ENCODE data around the gene IQSEC2. TPM values are rescaled to one million over a fixed set of nuclear protein-coding genes. Genes with fewer than 3 reads are reported as not detected.
A peak's percentile ranks its signal among the peaks of the same experiment; 100 is the strongest.

The IQSEC2 gene
- total RNA-seq, 1 donor = 3.6 TPM

GRCh38 chrX:53269536-53270107 is 11.8 kb downstream of the IQSEC2 start:
- no peak for TF ChIP-seq CTCF (IDR thresholded peaks at IDR 0.05; ENCODE audit: insufficient read depth, low read length)
- H3K4me3 ChIP-seq (ENCODE audit: low read depth, low read length) = no peak overlapping the region
- no peak for DNase-seq (ENCODE audit: low read depth)

GRCh38 chrX:53268173-53268572 is 13.2 kb downstream of the IQSEC2 start:
- no peak for TF ChIP-seq CTCF (IDR thresholded peaks at IDR 0.05; ENCODE audit: insufficient read depth, low read length)
- no peak overlapping the region for H3K4me3 ChIP-seq (ENCODE audit: low read depth, low read length)
- DNase-seq (ENCODE audit: low read depth) = no peak

GRCh38 chrX:53266914-53267313 is 14.5 kb downstream of the IQSEC2 start:
- DNase-seq (ENCODE audit: low read depth) = no peak
- H3K4me3 ChIP-seq (ENCODE audit: low read depth, low read length) = no peak overlapping the region
- TF ChIP-seq CTCF (IDR thresholded peaks at IDR 0.05; ENCODE audit: insufficient read depth, low read length) = no peak

GRCh38 chrX:53265771-53266574 is 15.4 kb downstream of the IQSEC2 start:
- no peak overlapping the region for H3K4me3 ChIP-seq (ENCODE audit: low read depth, low read length)
- peak; percentile 80 for DNase-seq (ENCODE audit: low read depth)

GRCh38 chrX:53263597-53264094 is 17.7 kb downstream of the IQSEC2 start:
- H3K4me3 ChIP-seq (ENCODE audit: low read depth, low read length) = no peak overlapping the region
- peak; percentile 27 for DNase-seq (ENCODE audit: low read depth)
- TF ChIP-seq CTCF (IDR thresholded peaks at IDR 0.05; ENCODE audit: insufficient read depth, low read length) = no peak

More at GRCh38 chrX:53265771-53266574, 15.4 kb downstream of the IQSEC2 start:
- TF ChIP-seq CTCF (IDR thresholded peaks at IDR 0.05; ENCODE audit: insufficient read depth, low read length) = no peak

DNA sequence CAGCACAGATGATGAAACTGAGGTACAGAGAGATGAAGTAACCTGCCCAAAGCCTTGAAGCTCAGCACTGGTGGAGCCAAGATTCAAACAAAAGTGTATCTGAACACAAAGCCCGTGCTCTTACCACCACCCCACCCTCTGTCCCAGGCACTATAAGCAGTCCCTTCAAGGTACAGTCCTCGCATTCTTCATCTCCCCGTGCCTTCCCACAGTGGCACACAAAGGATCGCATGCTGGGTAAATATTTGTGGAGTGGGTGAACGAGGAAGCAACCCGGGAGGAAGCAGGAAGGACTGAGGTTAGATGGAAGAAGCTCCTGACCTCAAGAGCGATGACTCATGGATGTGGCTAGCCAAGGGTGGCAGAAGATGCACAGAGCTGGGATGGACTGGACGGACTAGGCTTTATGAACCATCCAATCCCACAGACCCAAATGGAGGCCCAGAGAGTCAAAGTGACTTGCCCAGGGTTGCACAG is 18.4 kb downstream of the IQSEC2 start:
- peak; percentile 38 for DNase-seq (ENCODE audit: low read depth)
- H3K4me3 ChIP-seq (ENCODE audit: low read depth, low read length) = no peak overlapping the region
- TF ChIP-seq CTCF (IDR thresholded peaks at IDR 0.05; ENCODE audit: insufficient read depth, low read length) = no peak

All from fibroblast of the aortic adventitia (primary cell).